WTC11 (cell line): ENCODE measurements around the gene SERPINF2.

ENCODE experiments used
- CBFB ChIP-seq: sonication (generic); formaldehyde crosslinking; IDR thresholded peaks from 2 replicates; pipeline ENCODE4 v1.8.1; 2022; ENCODE audit warnings: mild to moderate bottlenecking, low read depth, missing genetic modification reagents
- CREB1 ChIP-seq: sonication (generic); formaldehyde crosslinking; IDR thresholded peaks from 2 replicates; pipeline ENCODE4 v1.8.0; 2023; ENCODE audit warnings: mild to moderate bottlenecking, missing genetic modification reagents
- ESRRA ChIP-seq: sonication (generic); formaldehyde crosslinking; IDR thresholded peaks from 2 replicates; pipeline ENCODE4 v1.8.1; 2022; ENCODE audit warnings: mild to moderate bottlenecking, missing genetic modification reagents, borderline replicate concordance
- NR1H2 ChIP-seq: sonication (generic); formaldehyde crosslinking; IDR thresholded peaks from 2 replicates; pipeline ENCODE4 v1.9.0; 2021; ENCODE audit warnings: mild to moderate bottlenecking, moderate library complexity, missing genetic modification reagents
- SMAD3 ChIP-seq: sonication (generic); formaldehyde crosslinking; IDR thresholded peaks from 2 replicates; pipeline ENCODE4 v1.8.0; 2022; ENCODE audit warnings: missing genetic modification reagents, mild to moderate bottlenecking, borderline replicate concordance
- SP1 ChIP-seq: sonication (generic); formaldehyde crosslinking; conservative IDR thresholded peaks from 2 replicates; pipeline ENCODE4 v1.8.1; 2022; ENCODE audit warnings: missing genetic modification reagents
- ZNF263 ChIP-seq: sonication (generic); formaldehyde crosslinking; IDR thresholded peaks from 2 replicates; pipeline ENCODE4 v1.8.1; 2022; ENCODE audit warnings: low read depth, mild to moderate bottlenecking, moderate library complexity, missing genetic modification reagents
- ZNF423 ChIP-seq: fragments of 250-450 bp; sonication (Bioruptor Pico); IDR thresholded peaks from 2 replicates; pipeline ENCODE4 v2.1.2; 2022; ENCODE audit warnings: mild to moderate bottlenecking, moderate library complexity
- TF ChIP-seq, protein P1 (sequence below): fragments of 200-600 bp; IDR thresholded peaks from 2 replicates; pipeline ENCODE4 v1.8.0; 2022; ENCODE audit warnings: antibody characterized with exemption
- TF ChIP-seq, protein P2 (sequence below): sonication (generic); formaldehyde crosslinking; IDR thresholded peaks from 2 replicates; pipeline ENCODE4 v1.8.0; 2022; ENCODE audit warnings: mild to moderate bottlenecking, missing genetic modification reagents
- TF ChIP-seq, protein P3 (sequence below): sonication (generic); formaldehyde crosslinking; IDR thresholded peaks from 2 replicates; pipeline ENCODE4 v1.8.0; 2022; ENCODE audit warnings: mild to moderate bottlenecking, missing genetic modification reagents
- TF ChIP-seq, protein P4 (sequence below): sonication (generic); formaldehyde crosslinking; IDR thresholded peaks from 2 replicates; pipeline ENCODE4 v1.8.1; 2023; ENCODE audit warnings: mild to moderate bottlenecking, missing genetic modification reagents, moderate library complexity
- TF ChIP-seq, protein P5 (sequence below): sonication (generic); formaldehyde crosslinking; IDR thresholded peaks from 2 replicates; pipeline ENCODE4 v1.8.1; 2023; ENCODE audit warnings: mild to moderate bottlenecking, missing genetic modification reagents
- TF ChIP-seq, protein P6 (sequence below): sonication (generic); formaldehyde crosslinking; IDR thresholded peaks from 2 replicates; pipeline ENCODE4 v1.8.1; 2023; ENCODE audit warnings: mild to moderate bottlenecking, missing genetic modification reagents

DNA sequence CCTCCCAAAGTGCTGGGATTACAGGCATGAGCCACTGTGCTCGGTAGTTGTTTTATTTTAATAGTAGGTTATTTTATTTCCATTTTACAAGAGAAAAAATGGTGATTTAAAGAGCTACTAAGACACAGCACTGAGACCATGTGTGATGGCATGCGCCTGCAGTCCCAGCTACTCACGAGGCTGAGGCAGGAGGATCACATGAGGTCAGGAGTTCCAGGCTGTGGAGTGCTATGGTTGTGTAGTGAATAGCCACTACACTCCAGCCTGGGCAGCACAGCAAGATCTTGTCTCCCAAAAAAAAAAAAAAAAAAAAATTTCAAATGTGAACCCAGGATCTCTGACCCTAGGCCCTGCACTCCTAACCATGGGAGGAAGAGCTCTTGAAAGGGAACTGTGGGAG lies 22.9 kb downstream of the SERPINF2 start:
- TF ChIP-seq NR1H2 = no peak
- TF ChIP-seq, protein P1, sequence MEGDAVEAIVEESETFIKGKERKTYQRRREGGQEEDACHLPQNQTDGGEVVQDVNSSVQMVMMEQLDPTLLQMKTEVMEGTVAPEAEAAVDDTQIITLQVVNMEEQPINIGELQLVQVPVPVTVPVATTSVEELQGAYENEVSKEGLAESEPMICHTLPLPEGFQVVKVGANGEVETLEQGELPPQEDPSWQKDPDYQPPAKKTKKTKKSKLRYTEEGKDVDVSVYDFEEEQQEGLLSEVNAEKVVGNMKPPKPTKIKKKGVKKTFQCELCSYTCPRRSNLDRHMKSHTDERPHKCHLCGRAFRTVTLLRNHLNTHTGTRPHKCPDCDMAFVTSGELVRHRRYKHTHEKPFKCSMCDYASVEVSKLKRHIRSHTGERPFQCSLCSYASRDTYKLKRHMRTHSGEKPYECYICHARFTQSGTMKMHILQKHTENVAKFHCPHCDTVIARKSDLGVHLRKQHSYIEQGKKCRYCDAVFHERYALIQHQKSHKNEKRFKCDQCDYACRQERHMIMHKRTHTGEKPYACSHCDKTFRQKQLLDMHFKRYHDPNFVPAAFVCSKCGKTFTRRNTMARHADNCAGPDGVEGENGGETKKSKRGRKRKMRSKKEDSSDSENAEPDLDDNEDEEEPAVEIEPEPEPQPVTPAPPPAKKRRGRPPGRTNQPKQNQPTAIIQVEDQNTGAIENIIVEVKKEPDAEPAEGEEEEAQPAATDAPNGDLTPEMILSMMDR = no peak
- TF ChIP-seq CREB1 (CRISPR knock-in tag) = no peak
- no peak for TF ChIP-seq ZNF423
- TF ChIP-seq, protein P2, sequence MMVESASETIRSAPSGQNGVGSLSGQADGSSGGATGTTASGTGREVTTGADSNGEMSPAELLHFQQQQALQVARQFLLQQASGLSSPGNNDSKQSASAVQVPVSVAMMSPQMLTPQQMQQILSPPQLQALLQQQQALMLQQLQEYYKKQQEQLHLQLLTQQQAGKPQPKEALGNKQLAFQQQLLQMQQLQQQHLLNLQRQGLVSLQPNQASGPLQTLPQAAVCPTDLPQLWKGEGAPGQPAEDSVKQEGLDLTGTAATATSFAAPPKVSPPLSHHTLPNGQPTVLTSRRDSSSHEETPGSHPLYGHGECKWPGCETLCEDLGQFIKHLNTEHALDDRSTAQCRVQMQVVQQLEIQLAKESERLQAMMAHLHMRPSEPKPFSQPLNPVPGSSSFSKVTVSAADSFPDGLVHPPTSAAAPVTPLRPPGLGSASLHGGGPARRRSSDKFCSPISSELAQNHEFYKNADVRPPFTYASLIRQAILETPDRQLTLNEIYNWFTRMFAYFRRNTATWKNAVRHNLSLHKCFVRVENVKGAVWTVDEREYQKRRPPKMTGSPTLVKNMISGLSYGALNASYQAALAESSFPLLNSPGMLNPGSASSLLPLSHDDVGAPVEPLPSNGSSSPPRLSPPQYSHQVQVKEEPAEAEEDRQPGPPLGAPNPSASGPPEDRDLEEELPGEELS (CRISPR knock-in tag) = no peak
- TF ChIP-seq, protein P3, sequence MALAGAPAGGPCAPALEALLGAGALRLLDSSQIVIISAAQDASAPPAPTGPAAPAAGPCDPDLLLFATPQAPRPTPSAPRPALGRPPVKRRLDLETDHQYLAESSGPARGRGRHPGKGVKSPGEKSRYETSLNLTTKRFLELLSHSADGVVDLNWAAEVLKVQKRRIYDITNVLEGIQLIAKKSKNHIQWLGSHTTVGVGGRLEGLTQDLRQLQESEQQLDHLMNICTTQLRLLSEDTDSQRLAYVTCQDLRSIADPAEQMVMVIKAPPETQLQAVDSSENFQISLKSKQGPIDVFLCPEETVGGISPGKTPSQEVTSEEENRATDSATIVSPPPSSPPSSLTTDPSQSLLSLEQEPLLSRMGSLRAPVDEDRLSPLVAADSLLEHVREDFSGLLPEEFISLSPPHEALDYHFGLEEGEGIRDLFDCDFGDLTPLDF (CRISPR knock-in tag) = no peak
- TF ChIP-seq SMAD3 (CRISPR knock-in tag) = no peak
- TF ChIP-seq, protein P4, sequence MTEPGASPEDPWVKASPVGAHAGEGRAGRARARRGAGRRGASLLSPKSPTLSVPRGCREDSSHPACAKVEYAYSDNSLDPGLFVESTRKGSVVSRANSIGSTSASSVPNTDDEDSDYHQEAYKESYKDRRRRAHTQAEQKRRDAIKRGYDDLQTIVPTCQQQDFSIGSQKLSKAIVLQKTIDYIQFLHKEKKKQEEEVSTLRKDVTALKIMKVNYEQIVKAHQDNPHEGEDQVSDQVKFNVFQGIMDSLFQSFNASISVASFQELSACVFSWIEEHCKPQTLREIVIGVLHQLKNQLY = no peak
- no peak for TF ChIP-seq ESRRA (CRISPR knock-in tag)
- TF ChIP-seq, protein P5, sequence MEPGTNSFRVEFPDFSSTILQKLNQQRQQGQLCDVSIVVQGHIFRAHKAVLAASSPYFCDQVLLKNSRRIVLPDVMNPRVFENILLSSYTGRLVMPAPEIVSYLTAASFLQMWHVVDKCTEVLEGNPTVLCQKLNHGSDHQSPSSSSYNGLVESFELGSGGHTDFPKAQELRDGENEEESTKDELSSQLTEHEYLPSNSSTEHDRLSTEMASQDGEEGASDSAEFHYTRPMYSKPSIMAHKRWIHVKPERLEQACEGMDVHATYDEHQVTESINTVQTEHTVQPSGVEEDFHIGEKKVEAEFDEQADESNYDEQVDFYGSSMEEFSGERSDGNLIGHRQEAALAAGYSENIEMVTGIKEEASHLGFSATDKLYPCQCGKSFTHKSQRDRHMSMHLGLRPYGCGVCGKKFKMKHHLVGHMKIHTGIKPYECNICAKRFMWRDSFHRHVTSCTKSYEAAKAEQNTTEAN (CRISPR knock-in tag) = no peak
- no peak for TF ChIP-seq ZNF263 (CRISPR knock-in tag)
- TF ChIP-seq CBFB = no peak
- TF ChIP-seq, protein P6, sequence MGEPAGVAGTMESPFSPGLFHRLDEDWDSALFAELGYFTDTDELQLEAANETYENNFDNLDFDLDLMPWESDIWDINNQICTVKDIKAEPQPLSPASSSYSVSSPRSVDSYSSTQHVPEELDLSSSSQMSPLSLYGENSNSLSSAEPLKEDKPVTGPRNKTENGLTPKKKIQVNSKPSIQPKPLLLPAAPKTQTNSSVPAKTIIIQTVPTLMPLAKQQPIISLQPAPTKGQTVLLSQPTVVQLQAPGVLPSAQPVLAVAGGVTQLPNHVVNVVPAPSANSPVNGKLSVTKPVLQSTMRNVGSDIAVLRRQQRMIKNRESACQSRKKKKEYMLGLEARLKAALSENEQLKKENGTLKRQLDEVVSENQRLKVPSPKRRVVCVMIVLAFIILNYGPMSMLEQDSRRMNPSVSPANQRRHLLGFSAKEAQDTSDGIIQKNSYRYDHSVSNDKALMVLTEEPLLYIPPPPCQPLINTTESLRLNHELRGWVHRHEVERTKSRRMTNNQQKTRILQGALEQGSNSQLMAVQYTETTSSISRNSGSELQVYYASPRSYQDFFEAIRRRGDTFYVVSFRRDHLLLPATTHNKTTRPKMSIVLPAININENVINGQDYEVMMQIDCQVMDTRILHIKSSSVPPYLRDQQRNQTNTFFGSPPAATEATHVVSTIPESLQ (CRISPR knock-in tag) = no peak
- no peak for TF ChIP-seq SP1 (CRISPR knock-in tag)
